Activated CD4-positive, alpha-beta T cell treated with anti-CD3 and anti-CD28 coated beads, Interleukin-2, amount 50 U/mL, for 16 hours (primary cell): Measurements from ENCODE around the gene XPR1.
"Not testable (repeated sequence)": the region's sequence is repeated elsewhere in the genome, so short reads cannot be mapped to it uniquely, and the experiment has no call there.

Source experiments
- DNase-seq: peaks from one replicate; pipeline ENCODE4 v3.0.0-alpha.2; 2020

Gene XPR1

DNA sequence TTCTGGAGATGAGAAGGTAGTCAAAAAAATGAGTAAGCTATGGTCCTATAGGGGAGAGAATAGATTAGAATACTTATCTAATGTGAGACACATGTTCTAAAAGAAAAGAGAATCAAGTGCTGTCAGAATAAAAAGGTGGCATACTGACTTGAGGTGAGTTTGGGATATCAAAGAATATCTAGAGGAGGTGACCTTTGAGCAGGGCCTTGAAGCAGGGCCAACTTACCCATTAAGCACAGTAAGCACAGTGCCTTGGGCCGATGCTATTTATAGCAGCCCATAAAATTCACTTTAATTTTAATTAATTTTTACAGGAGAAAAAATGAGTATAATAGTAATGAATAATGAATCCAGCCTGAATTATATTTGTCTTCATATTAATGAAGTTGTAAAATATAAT, 92.2 kb downstream of the XPR1 start:
- DNase-seq: no peak

- not testable (repeated sequence) for DNase-seq
Observed at GRCh38 chr1:180726024-180726423, 94.2 kb downstream of the XPR1 start.

DNA sequence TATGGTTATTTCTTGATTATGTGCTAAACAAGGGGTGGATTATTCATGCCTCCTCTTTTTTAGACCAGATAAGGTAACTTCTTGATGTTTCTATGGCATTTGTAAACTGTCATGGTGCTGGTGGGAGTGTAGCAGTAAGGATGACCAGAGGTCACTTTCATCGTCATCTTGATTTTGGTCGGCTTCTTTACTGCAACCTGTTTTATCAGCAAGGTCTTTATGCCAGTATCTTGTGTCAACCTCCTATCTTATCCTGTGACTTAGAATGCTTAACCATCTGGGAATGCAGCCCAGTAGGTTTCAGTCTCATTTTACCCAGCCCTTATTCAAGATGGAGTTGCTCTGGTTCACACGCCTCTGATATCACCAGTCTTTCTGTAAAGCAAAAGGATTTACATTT, 95.9 kb downstream of the XPR1 start:
- not testable (repeated sequence) for DNase-seq

GRCh38 chr1:180728472-180729106, 96.8 kb downstream of the XPR1 start:
- no peak for DNase-seq

DNA sequence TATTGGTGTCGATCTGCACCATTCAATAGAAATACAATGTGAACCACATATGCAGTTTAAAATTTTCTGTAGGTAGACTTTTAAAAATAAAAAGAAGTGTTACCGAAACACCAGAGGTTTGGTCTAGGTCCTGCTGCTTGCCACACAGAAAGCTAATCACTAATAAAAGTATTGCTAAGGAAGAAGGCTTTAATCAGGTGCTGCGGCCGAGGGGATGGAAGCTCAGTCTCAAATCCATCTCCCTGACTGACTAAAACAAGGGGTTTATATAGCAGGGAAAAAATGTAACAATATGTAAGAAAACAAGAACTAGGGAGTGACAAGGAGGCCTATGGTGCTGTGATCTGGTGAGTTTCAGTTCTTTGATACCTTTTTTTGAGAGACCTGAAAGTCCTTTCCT, 99.3 kb downstream of the XPR1 start:
- DNase-seq: no peak

GRCh38 chr1:180732866-180733265, 101.0 kb downstream of the XPR1 start:
- no peak for DNase-seq

- DNase-seq: no peak
Observed at GRCh38 chr1:180734366-180734765, 102.5 kb downstream of the XPR1 start.

GRCh38 chr1:180742663-180743062, 110.8 kb downstream of the XPR1 start:
- no peak for DNase-seq

DNA sequence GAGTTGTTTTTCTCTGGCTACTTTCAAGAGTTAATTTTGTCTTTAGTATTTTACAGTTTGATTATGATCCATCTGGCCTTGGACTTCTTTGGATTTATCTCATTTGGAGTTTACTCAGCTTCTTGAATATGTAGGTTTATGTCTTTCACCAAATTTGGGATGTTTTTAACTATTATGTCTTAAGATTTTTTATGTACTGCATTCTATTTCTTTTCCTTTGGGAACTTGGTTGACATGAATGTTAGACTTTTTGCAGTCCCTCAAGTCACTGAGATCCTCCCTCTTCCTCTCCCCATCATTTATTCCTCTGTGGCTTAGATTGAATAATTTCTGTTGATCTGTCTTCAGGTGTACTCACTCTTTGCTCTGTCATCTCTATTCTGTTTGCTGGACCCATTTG, 112.0 kb downstream of the XPR1 start:
- no peak for DNase-seq

GRCh38 chr1:180745098-180745497, 113.3 kb downstream of the XPR1 start:
- no peak for DNase-seq

- DNase-seq: no peak
Observed at GRCh38 chr1:180751921-180752320, 120.1 kb downstream of the XPR1 start.

GRCh38 chr1:180754453-180754852, 122.6 kb downstream of the XPR1 start:
- no peak for DNase-seq

DNA sequence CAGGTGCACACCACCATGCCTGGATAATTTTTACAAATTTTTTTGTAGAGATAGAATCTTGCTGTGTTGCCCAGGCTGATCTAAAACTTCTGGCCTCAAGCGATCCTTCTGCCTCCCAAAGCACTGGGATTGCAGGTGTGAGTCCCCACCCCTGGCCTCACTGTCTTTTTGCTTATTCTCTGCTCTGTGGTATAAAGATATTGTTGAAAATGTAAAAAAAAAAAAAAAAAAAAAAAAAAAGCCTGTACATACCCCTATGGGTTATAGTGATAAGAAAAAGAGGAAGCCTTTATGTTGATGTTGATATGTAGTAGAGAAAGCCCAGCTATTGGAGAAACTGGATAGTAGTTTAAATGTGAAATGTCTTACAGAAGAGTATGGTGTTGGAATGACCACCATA, 125.8 kb downstream of the XPR1 start:
- no peak for DNase-seq

GRCh38 chr1:180762796-180763195, 131.0 kb downstream of the XPR1 start:
- DNase-seq: no peak

DNA sequence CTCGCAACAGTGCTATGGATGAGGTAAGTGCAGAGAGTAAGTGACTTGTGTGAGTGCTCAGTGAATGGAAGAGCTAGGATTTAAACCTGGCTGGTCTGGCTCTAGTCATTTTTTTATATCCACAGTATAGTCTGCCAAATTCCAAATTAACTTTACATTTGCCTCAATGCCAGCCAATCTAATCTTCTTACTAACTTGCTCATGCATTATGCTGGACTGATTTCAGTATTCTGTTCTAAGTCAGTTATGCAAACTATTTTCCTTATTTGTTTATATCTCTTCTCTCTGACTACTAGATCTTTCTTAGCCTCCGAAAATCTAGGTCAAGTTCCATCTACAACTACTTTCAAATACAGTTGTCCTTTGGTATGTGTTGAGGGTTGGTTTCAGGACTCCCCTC, 133.3 kb downstream of the XPR1 start:
- DNase-seq: no peak

GRCh38 chr1:180769889-180770288, 138.1 kb downstream of the XPR1 start:
- no peak for DNase-seq

DNA sequence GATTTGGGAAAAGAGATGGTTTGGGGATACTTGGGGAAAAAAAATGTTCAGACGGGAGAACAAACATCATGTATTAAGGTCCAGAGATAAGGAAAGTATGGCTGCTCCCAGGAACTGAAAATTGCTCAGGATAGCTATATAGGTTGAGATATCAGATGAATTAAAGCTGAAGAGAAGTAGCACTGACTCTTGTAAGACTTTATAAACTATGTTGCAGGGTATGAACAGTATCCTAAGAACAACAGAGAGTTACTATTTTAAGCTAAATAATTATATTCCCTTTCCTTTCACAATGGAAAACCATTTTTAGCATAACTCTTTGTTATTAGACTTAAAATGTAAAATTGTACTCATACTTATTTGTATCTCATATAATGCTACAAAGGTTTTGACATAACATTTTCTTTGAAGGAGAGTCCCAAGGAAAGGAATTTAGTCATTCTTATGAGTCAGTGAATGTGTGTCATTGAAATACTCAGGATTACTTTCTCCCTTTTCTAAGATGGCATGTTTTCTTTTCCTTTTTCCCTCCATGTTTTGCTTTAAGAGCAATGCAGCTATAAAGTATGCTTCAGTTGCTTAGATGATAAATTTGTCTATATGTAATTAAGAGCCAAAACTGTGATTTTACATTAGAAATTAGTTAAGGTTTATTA, 141.5 kb downstream of the XPR1 start:
- DNase-seq: no peak

GRCh38 chr1:180775801-180776200, 144.0 kb downstream of the XPR1 start:
- DNase-seq: no peak

DNA sequence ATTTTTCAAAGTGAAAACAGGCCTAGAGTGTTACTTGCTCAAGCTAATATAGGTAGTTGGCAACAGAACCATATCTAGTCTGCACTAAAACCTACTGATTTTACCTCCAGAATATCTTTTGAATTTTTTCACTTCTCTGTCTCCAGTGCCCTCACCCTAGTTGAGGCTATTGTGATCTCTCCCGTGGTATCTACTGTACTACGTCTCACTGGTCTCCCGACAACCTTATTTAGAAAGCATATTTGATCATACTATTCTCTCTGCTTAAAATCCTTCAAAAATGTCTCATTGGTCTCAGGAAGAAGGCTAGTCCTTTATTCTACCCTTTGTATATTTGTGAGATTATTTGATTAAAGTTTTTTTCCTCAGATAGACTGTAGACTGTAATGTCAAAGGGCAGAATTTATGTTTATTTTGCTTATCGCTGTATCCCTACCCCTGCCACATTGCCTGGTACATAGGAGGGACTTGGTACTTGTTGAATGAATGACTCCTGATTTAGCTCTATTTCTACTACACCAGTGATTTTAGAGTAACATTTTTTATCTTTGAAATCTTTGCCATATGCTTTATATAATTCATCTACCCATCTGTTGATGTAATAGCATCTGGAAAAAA, 145.4 kb downstream of the XPR1 start:
- DNase-seq: no peak

DNA sequence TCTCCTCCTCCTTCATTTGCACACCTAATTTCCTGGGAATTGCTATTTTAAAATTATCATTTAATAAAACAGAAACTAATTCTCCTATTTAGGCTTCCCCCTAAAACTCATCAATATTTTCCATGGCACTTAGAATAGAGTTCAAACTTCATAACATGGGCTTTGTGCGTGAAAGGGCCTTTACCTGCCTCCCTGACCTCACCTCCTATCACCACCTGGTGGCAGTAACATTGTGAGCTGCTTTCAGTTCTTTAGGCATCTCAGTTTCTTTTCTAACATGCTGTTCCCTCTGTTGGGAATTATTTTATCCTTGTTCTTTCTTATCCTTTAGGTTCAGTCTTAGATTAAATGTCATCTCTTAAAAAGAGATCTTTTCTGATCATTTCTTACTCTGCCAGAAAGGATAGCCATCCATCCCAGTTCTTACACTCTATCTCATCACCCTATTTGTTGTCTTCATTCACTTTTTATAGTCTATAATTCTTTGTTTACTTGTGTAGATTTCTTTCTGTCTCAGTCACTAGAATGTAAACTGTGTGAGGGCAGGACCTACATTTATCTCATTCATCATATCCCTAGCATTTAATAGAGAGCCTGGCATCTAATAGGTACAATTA, 147.1 kb downstream of the XPR1 start:
- no peak for DNase-seq

GRCh38 chr1:180779584-180779983, 147.8 kb downstream of the XPR1 start:
- no peak for DNase-seq

GRCh38 chr1:180781718-180782117, 149.9 kb downstream of the XPR1 start:
- DNase-seq: no peak

GRCh38 chr1:180785291-180785690, 153.5 kb downstream of the XPR1 start:
- DNase-seq: no peak

DNA sequence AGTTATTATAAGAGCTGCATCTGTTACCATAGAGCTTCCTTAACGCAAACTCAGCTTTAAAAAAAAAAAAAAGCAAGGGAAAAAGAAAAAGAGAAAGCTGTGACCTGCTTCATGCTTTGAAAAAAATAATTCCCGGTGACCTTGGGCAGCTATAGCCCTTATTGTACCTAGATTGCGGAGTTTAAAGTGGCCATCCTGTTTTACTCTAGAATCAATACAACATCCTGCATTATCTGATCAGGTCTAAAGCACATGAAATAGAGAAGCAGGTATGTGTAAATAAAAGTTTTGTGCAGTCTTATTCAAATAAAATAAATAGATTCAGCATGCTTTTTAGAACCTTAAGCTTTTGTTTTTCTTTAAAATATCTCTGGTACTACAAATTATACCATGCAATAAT, 154.1 kb downstream of the XPR1 start:
- no peak for DNase-seq
